HG03575 (cell line): Measurements from ENCODE around the gene ST6GALNAC6.

Experiments used
- ATAC-seq: cut with Tn5 transposase; IDR thresholded peaks from one replicate; pipeline ENCODE4 v1.9.1; 2021; ENCODE audit not compliant: unreplicated experiment, insufficient number of reproducible peaks, low FRiP score; ENCODE audit errors: extremely low read depth

ST6GALNAC6 gene

GRCh38 chr9:127866535-127866934 lies 32.9 kb downstream of the ST6GALNAC6 start:
- ATAC-seq, result no peak

DNA sequence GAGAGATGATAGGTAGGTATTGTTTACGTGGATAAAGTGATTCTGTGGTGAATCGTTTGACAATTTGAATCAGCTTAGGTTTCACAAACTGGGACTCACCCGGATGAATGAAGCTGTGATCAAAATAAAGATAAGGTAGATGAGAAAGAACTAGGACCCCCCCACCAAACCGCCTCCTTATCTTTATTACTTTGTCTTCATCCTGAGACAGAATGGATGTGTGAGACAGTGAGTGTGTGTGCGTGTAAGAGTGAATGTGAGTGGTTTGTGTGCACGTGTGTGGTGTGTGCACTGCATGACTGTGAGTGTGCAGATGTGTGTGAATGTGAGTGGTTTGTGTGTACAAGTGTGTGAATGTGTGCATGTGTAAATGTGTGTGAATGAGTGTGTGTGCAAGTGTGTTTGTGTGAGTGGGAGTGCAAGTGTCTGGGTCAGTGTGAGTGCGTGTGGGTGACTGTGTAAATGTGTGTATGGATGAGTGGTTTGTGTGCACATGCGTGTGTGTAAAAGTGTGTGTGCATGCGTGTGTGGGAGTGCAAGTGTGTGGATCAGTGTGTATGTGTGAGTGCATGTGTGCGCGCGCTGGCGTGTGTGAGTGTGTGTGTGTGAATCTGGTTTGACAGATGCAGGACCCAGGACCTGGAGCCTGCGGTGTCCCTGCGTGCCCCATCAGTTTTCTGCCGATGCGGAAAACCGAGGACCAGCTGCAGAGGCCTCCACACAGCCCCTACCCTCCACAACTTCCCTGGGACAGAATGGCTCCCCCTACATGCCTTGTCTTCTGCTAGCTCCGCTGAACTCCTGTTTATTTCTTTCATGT lies 33.5 kb downstream of the ST6GALNAC6 start:
- no peak for ATAC-seq

- no peak for ATAC-seq
Observed at GRCh38 chr9:127863191-127863621, 36.2 kb downstream of the ST6GALNAC6 start.

- no peak for ATAC-seq
Observed at GRCh38 chr9:127862075-127863011, 37.1 kb downstream of the ST6GALNAC6 start.

DNA sequence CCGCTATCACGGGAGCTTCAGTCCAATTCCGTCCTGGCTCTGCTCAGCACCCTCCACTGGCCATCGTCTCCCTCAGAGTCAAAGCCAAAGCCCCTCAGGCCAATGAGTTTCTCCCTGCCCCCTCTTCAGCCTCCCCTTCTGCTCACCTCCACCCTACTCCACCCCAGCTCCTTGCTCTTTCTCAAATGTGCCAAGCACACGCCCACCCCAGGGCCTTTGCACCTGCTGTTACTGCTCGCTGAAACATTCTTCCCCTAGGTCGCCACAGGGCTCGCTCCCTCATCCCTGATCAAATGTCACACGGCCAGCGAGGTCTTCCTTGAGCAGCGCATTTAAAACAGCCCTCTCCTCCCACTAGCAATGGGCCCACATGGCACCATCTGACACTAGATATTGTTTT lies 38.6 kb downstream of the ST6GALNAC6 start:
- ATAC-seq, result no peak

- no peak for ATAC-seq
Observed at GRCh38 chr9:127860260-127860659, 39.1 kb downstream of the ST6GALNAC6 start.

GRCh38 chr9:127858041-127858512 lies 41.3 kb downstream of the ST6GALNAC6 start:
- ATAC-seq, result no peak

DNA sequence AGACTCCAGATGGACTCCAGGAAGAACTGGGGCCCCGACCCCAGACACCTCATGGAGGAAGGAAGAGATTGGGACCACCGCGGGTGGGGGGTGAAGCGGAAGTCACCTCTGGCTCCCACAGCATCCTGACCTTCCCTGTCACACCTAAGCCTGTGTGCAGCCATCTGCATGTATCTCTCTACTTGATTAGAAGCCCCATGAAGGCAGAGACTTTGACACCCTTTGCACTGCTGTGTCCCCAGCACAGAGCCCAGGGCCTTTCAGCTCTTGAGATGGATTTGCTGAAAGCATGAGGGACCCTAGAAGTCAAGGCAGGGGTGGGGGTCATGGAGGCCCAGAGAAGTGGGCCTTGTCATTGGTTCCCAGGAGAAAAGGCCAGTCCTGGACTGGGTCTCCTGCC lies 42.1 kb downstream of the ST6GALNAC6 start:
- ATAC-seq, result no peak

- ATAC-seq, result no peak
Observed at GRCh38 chr9:127856729-127857116, 42.7 kb downstream of the ST6GALNAC6 start.

DNA sequence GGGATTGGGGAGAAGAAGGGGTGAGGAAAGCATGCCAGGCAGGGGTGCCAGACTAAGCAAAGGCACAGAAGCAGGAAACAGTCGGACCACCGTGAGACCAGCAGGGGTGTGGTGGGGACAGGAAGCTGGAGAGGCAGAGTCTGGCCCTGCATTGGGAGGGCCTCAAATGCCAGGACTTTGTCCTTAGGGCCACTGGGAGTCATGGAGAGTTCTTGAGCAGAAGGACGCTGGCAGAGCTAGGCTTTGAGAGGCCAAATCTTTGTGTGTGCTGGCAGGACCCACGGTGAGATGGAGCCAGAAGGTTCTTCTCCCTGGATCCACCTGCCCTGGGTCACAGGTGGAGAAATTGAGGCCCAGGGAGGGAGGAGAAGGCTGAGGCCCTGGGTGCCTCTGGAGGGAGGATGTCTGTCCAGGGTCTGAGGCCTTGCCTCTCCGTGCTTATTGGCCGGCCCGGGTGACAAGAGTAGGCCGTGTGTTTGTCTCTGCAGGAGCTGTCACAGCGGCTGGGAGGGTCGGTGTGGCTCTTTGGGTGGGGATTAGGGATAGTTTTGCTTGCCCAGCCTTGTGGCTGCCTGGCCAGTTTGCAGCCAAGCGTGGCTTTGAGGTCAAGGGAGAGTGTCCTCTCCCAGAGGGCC lies 43.2 kb downstream of the ST6GALNAC6 start:
- ATAC-seq, result no peak

DNA sequence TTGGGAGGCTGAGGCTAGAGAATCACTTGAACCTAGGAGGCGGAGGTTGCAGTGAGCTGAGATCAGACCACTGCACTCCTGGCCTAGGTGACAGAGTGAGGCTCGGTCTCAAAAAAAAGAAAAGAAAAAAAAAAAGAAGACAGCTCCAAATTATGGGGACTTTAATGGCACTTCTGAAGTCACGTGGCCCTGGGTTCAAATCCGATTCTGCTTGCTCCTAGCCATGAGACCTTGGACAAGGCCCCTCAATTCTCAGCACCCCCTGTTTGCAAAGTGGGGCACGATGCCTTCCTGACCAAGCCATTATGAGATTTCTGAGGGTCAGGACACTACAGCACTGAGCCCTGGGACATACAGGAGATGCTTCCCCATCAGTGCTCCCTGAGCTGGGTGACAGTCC lies 43.9 kb downstream of the ST6GALNAC6 start:
- no peak for ATAC-seq

- no peak for ATAC-seq
Observed at GRCh38 chr9:127854960-127855359, 44.4 kb downstream of the ST6GALNAC6 start.

- no peak for ATAC-seq
Observed at GRCh38 chr9:127854184-127854806, 45.1 kb downstream of the ST6GALNAC6 start, which contains the start of gene ENG. Gene ENG (minus strand): TSS chr9:127854658. CDS start chr9:127854355, 303 bp downstream.

GRCh38 chr9:127853312-127854183 lies 45.9 kb downstream of the ST6GALNAC6 start:
- ATAC-seq, result no peak

DNA sequence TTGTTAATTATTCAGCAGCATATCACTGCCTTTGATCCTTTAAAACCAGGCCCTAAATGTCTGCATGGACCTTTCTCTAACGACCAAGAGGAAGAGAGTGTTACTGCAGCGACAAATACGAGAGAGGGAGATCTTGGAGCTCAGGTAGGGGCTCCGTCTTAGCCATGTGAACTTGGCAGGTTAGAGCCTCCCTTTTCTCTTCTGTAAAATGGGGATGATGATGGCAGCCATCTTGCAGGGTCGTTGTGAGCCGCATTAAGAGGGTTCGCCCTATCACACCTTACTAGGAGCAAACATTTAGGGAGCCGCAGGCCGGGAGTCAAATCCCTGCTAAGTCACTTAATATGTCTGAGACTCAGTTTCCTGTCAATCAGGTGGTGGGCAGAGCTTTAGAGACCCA lies 46.6 kb downstream of the ST6GALNAC6 start:
- ATAC-seq, result no peak

- ATAC-seq, result no peak
Observed at GRCh38 chr9:127850286-127850830, 49.0 kb downstream of the ST6GALNAC6 start.

DNA sequence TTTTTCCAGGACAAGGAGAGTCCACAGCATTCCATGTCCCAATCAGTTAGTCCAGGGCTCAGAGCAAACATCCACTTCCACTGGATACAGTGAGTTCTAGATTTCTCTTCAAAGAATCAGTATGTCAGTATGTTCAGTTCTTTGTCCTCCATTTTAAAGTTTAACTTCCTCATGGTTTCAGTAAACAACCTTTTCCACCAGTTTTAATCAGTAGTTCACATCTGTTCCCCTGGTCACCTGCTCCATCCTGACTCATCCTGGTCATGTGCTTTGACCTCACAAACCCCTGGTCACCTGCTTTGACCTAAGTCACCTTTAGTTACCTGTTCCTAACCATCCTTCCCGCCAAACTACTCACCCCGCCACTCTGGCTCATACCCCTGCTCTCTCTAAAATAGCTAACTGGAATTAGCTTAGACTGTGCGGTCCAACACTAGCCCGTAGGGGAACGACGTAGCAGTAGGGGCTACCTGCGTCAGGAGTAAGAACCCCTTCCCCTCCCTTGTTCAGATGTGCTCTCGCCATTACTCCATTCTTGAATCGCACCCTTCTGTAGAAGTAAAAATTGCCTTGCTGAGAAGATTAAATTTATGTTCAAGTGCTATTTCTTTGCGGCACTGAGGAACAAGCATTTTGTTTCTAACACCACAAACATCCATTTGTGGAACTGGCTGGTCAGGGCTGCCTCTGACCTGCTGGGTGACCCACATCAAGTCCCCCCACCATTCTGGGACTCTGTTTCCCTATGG lies 50.5 kb downstream of the ST6GALNAC6 start:
- ATAC-seq, result no peak
